Spinal cord (tissue), 10 donors: Measurements from ENCODE around the gene GPR89A. TPM values are rescaled to one million over a fixed set of nuclear protein-coding genes. Genes with fewer than 3 reads are reported as not detected.
"Not testable (repeated sequence)": the region's sequence is repeated elsewhere in the genome, so short reads cannot be mapped to it uniquely, and the experiment has no call there.

ENCODE experiments used
- DNase-seq, 6 donors: peaks; one replicate each; pipeline versions ENCODE4 v3.0.0 to v3.0.0-alpha.2; 2013 to 2015; ENCODE audit warnings: low spot score in 6 of 6, low read depth in 4 of 6
- H3K27ac ChIP-seq: one replicate; pipeline ENCODE4 v1.5.1; 2013; ENCODE audit warnings: low read depth, low read length, control low read depth
- H3K27me3 ChIP-seq: one replicate; pipeline ENCODE4 v1.6.1; 2013; ENCODE audit warnings: low read length; ENCODE audit not compliant: control insufficient read depth, insufficient read depth
- H3K36me3 ChIP-seq: one replicate; pipeline ENCODE4 v1.6.1; 2013; ENCODE audit warnings: low read length; ENCODE audit not compliant: control insufficient read depth, insufficient read depth
- H3K4me1 ChIP-seq: one replicate; pipeline ENCODE4 v1.6.1; 2013; ENCODE audit warnings: low read length; ENCODE audit not compliant: control insufficient read depth, insufficient read depth
- H3K4me3 ChIP-seq: one replicate; pipeline ENCODE4 v1.5.1; 2013; ENCODE audit warnings: low read depth, low read length, control low read depth
- H3K9me3 ChIP-seq: one replicate; pipeline ENCODE4 v1.6.1; 2013; ENCODE audit warnings: low read length; ENCODE audit not compliant: control insufficient read depth, insufficient read depth
- WGBS: methylation state at CpG from one replicate; pipeline ENCODE4 v1.1.5; 2013; ENCODE audit warnings: missing lambda C conversion rate; ENCODE audit not compliant: insufficient coverage; 5-methylcytosine and 5-hydroxymethylcytosine counted together
- polyA plus RNA-seq, 2 donors: library from polyadenylated mRNA; unstranded; fragments of 120-200 nt; gene quantifications; one replicate each; pipeline ENCODE4 v1.2.1, GENCODE V29; 2013; ENCODE audit not compliant: insufficient read length in 2 of 2
- total RNA-seq, 2 donors: library from RNA; depleted of rRNA in 1 of 2; stranded (reverse); fragments of 120-200 nt in 1 of 2; fragments of >200 nt in 1 of 2; gene quantifications; one replicate each; pipeline versions ENCODE4 v1.2.3 to v1.2.4, GENCODE V29; 2013 to 2014
- donor health status: healthy.

GPR89A gene
- total and polyA plus RNA-seq, 4 donors: 28.3 to 48.1 (median 32.9) TPM

DNA sequence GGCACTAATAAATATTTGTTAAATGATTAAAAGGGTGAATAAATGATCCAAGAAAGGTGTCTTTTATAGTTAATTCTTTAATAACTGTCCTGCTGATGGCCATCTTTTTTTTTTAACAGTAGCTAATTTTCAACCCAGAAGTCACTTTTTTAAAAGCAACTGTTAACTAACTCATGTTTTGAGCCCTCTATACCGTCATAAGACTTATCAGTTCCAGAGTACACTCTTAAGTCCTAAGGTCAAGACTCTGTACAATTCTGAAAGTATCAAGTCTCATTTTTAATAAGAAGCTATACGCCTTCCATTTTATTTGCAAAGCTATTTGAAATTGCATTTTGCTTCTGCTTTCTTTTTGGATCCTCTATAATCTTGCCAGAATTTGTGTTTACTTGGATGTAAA lies 3.0 kb downstream of the GPR89A start:
- no CpG with 5 or more reads among the region's 2 CpGs for WGBS
- not testable (repeated sequence) for H3K36me3 ChIP-seq, H3K4me1 ChIP-seq, DNase-seq, H3K9me3 ChIP-seq, H3K27me3 ChIP-seq, H3K27ac ChIP-seq, H3K4me3 ChIP-seq

DNA sequence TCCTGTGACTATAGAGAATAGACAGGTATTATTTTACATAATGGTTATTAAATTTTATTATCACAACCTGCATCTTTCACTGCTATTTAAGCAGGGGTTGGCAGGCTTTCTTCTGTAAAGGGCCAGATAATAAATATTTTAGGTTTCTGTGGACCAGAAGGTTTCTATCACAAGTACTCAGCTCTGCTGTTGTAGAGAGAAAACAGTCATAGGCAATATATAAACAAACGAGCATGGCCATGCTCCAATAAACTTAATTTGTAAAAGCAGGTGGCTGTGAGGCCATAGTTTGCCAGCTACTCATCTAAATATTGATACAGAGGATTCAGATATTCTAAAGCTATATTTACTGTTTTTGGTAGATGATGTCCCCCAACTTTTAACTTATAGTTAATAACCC lies 12.3 kb downstream of the GPR89A start:
- H3K27me3 ChIP-seq, DNase-seq, H3K27ac ChIP-seq, H3K4me1 ChIP-seq, H3K9me3 ChIP-seq, H3K4me3 ChIP-seq, H3K36me3 ChIP-seq: not testable (repeated sequence)
- whole genome bisulfite sequencing: no CpG with 5 or more reads among the region's 1 CpG

DNA sequence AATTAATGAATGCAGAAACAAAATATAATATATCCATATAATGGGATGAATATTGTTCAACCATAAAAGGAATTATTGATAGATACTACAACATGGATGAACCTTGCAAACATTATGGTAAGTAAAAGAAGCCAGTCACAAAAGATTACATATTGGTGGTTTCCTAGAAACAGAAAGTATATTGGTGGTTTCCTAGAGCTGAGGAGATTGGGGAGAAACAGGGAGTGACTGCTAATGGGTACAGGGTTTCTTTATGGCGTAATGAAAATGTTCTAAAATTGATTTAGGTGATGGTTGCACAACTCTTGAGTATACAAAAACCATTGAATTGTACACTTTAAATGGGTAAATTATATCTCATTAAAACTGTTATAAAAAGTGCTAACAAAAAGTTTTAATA lies 14.4 kb downstream of the GPR89A start:
- not testable (repeated sequence) for H3K27ac ChIP-seq, H3K4me3 ChIP-seq, DNase-seq, H3K4me1 ChIP-seq, H3K27me3 ChIP-seq, H3K9me3 ChIP-seq, H3K36me3 ChIP-seq
- WGBS: no CpG with 5 or more reads among the region's 1 CpG

DNA sequence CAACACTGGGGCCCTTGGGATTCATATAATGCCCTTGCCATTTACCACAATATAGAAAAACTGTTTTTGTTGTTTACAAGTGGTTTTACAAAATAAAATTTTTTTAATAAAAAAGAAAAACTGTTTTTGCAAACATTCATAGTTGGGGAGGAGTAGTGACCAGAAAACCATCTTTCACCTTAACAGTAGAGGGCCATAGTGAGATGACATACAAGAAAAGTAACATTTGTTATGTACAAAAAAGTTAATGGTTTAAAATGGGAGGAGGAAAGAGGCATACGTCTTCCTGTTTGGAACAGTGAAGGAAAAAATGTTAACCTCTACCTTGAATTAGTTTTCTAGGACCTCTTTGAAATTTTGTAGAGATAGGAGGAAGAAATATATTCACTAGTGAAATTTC lies 28.4 kb downstream of the GPR89A start:
- not testable (repeated sequence) for DNase-seq, H3K27me3 ChIP-seq, H3K4me1 ChIP-seq, H3K36me3 ChIP-seq, H3K27ac ChIP-seq, H3K9me3 ChIP-seq, H3K4me3 ChIP-seq
- no CpG with 5 or more reads among the region's 1 CpG for WGBS

DNA sequence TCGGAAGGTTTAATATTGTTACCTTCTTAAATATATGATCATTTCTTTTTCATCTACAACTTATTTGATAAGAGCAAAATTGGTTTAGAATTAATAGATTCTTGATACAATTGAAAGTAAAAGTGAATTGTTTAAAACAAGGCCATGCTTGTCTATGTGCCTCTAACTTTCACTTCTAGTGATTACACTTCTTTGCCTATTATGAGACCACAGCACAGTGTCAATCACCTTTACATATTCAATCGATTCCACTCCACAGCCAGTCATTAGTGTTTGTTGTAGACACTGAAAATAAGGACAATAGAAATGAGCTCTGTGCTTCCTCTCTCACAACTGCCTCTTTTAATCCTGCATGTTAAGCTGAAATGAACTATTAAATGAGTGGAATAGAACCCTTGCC lies 34.1 kb downstream of the GPR89A start:
- WGBS: no CpG with 5 or more reads among the region's 2 CpGs
- H3K27me3 ChIP-seq, H3K4me1 ChIP-seq, DNase-seq, H3K27ac ChIP-seq, H3K4me3 ChIP-seq, H3K36me3 ChIP-seq, H3K9me3 ChIP-seq: not testable (repeated sequence)

DNA sequence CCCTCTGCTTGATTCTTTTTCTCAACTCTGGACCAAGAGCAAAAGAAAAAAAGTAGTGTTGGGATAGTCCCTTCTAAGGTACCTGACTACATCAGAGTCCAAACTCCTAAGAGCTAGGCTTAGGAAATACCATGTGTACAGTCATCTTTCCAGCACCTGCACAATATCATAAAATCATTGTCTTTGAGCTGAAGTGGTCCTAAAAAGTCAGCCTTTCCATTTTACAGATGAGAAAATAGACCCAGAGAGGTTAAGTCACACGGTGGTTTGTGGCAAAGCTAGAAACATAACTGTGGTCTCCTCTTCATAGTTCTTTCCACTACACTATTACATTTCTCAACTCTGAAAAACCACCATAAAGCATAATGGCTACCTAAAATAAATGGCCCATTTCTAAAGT lies 36.2 kb downstream of the GPR89A start:
- not testable (repeated sequence) for H3K27me3 ChIP-seq, H3K4me1 ChIP-seq, H3K4me3 ChIP-seq, H3K27ac ChIP-seq, H3K9me3 ChIP-seq, DNase-seq, H3K36me3 ChIP-seq
- no CpG with 5 or more reads among the region's 1 CpG for WGBS

DNA sequence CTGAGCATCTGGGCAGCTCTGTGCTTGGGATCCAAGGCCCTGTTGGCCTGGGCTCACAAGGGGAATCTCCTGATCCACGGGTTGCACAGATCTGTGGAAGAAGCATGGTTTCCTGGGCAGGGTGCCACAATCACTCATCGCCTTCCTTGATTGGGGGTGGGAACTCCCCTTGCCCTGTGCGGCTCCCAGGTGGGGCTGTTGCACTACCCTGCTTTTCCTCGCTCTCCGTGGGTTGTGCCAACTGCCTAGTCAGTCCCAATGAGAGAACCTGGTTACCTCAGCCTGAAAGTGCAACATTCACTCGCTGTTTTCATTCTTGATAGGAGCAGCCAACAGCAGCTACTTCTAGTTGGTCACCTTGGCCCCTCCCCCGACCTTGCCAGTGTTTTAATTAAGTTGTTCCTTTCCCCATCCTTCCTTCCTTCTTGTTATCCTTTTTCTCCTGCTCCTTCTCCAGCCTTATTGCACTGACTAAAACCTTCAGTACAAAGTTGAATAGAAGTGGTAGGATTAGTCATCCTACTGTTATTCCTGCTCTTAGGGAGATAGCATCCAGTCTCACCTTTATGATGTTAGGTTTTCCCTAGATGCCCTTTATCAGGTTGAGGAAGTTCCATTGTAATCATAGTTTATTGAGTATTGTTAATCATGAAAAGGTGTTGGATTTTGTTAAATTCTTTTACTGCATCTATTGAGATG lies 48.6 kb downstream of the GPR89A start:
- H3K9me3 ChIP-seq, H3K4me1 ChIP-seq, H3K27me3 ChIP-seq, H3K27ac ChIP-seq, H3K4me3 ChIP-seq, DNase-seq, H3K36me3 ChIP-seq: not testable (repeated sequence)
- WGBS: 96% methylated on average over 4 of the region's 7 CpGs

DNA sequence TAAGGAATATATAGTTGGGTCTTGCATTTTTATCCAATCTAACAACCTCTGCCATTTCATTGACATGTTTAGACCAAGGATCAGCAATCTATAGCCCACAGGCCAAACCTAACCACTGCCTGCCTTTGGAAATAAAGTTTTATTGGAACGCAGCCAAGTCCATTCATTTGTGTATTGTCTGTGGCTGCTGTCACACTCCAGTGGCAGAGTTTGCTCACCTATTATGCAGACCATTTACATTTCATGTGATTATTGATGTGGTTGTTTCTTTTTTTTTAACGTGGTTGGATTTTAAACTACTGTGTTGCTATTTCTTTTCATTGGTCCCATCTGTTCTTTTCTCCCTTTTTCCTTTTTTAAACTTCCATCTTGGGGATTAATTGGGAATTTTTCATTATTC lies 54.7 kb downstream of the GPR89A start:
- WGBS: no CpG with 5 or more reads among the region's 2 CpGs
- H3K9me3 ChIP-seq, DNase-seq, H3K27me3 ChIP-seq, H3K4me1 ChIP-seq, H3K4me3 ChIP-seq, H3K36me3 ChIP-seq, H3K27ac ChIP-seq: not testable (repeated sequence)

DNA sequence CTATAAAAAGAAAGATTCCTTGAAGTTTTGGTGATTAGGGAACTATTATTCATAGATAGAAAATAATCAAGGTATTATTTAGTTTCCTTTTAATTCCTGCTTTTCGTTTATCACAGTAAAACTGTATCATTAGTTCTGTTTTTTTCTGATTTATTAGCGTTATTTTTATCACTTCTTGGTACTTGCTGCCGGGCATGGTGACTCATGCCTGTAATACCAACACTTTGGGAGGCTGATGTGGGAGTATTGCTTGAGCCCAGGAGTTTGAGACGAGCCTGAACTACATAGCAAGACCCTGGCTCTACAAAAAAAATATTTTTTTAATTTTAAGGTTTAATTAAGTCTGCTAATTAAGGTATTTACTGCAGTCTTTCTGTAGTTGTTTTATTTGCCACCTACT lies 57.2 kb downstream of the GPR89A start:
- H3K4me1 ChIP-seq, DNase-seq, H3K9me3 ChIP-seq, H3K27me3 ChIP-seq, H3K36me3 ChIP-seq, H3K27ac ChIP-seq, H3K4me3 ChIP-seq: not testable (repeated sequence)
- WGBS: no CpG with 5 or more reads among the region's 4 CpGs

DNA sequence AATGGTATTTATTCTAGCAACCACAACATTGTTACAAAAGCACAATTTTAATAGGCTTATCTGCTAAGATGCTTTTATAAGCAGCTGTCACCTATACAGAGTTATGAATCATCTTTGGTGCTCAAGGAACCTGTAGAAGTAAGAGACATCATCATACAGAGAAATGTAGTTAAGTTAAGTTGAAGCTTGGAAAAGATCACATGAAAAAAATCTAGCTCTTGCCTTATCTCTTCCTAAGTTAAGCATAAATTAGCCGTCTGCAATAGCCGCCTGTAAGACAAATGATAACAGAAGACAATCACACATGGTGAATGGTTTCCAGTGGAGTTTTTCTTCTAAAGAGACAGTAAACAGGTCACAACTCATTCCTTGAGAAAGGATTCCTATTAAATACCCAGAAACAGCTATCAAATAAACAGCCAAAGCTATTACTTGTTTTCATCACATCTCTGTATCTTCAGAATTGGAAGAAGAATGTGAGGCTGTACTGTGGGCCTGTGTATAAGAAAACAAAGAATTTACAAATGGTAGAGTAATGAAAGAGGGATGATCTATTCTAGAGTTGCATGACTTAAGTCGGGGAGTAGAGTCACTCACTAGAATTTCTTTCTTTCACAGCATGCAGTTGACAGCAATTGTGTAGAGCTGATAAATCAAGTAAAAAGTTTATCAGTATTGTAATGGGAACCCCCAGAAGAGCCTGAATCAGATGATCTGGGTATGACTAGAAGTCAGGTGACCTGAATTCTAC lies 63.4 kb downstream of the GPR89A start:
- H3K9me3 ChIP-seq, H3K4me3 ChIP-seq, DNase-seq, H3K36me3 ChIP-seq, H3K27me3 ChIP-seq, H3K4me1 ChIP-seq, H3K27ac ChIP-seq: not testable (repeated sequence)
- WGBS: no CpG with 5 or more reads among the region's 3 CpGs
